ENCODE results near the gene FANCE. TPM values are rescaled to one million over a fixed set of nuclear protein-coding genes. Genes with fewer than 3 reads are reported as not detected.
A peak's percentile ranks its signal among the peaks of the same experiment; 100 is the strongest.

The FANCE gene
- total RNA-seq, 1 experiment from 2014 or later: 13.3 TPM

DNA sequence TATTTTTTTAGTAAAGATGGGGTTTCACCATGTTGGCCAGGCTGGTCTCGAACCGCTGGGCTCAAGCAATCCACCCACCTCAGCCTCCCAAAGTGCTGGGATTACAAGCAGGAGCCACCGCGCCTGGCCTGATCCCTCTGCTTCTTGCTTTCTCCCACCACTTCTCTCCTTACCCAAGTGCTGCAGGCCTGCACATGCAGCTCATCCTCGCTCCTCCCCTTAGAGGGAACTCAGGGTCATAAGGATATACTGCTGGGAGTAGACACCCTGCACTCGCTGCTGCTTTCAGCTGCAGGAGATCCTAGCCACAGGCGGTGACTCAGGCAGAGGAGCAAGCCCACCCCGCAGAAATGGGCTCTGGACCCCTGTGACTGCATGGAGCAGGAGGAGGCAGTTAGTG lies 40.0 kb upstream of the FANCE start:
- peaks cover 4% of the 10 kb centered on the region for H3K4me1 Mint-ChIP-seq (ENCODE audit: insufficient read depth, unreplicated experiment)
- ChIA-PET CTCF (interaction anchor here (0.6 to 2.2 kb wide), 3 partner anchors 22 to 69 kb away, joined by 3 to 9 read pairs (median 6); partner anchors contain the start of gene PPARD), POLR2A (interaction anchor here (0.6 to 1.1 kb wide), 2 partner anchors 42 to 279 kb away, joined by 3 to 4 read pairs; no protein-coding TSS in a partner anchor)
- H3K9me3 Mint-ChIP-seq (ENCODE audit: unreplicated experiment): no peaks in the 10 kb centered on the region
- no peak for TF ChIP-seq CTCF (IDR thresholded peaks at IDR 0.05; ENCODE audit: unreplicated experiment)
- no peak overlapping the region for H3K4me3 Mint-ChIP-seq (ENCODE audit: unreplicated experiment)
- no peak for DNase-seq (ENCODE audit: unreplicated experiment)
- H3K27ac Mint-ChIP-seq (ENCODE audit: low read depth, unreplicated experiment): no peak overlapping the region
- peaks cover 11% of the 10 kb centered on the region for H3K36me3 Mint-ChIP-seq (ENCODE audit: insufficient read depth, unreplicated experiment)
- H3K27me3 Mint-ChIP-seq (ENCODE audit: insufficient read depth, unreplicated experiment): no peaks in the 10 kb centered on the region
- BruUV-seq (replicated peaks): no TSS peak
- intact Hi-C loops (cut with micrococcal nuclease): no loop called here

GRCh38 chr6:35413911-35414310 lies 38.2 kb upstream of the FANCE start:
- intact Hi-C loops (cut with micrococcal nuclease): no loop called here
- POLR2A ChIA-PET: no interaction called here
- Mint-ChIP-seq H3K9me3 (ENCODE audit: unreplicated experiment) (no peaks in the 10 kb centered on the region), H3K36me3 (ENCODE audit: insufficient read depth, unreplicated experiment) (peaks cover 11% of the 10 kb centered on the region), H3K4me1 (ENCODE audit: insufficient read depth, unreplicated experiment) (peaks cover 4% of the 10 kb centered on the region), H3K27me3 (ENCODE audit: insufficient read depth, unreplicated experiment) (no peaks in the 10 kb centered on the region), H3K4me3 (ENCODE audit: unreplicated experiment) (no peak overlapping the region), H3K27ac (ENCODE audit: low read depth, unreplicated experiment) (no peak overlapping the region)
- CTCF ChIA-PET: interaction anchor here (0.6 to 2.6 kb wide), 3 partner anchors 41 to 117 kb away, joined by 5 to 9 read pairs (median 6); partner anchors contain the start of gene PPARD
- no peak for TF ChIP-seq CTCF (IDR thresholded peaks at IDR 0.05; ENCODE audit: unreplicated experiment)
- DNase-seq (ENCODE audit: unreplicated experiment): no peak
- BruUV-seq (replicated peaks): no TSS peak

DNA sequence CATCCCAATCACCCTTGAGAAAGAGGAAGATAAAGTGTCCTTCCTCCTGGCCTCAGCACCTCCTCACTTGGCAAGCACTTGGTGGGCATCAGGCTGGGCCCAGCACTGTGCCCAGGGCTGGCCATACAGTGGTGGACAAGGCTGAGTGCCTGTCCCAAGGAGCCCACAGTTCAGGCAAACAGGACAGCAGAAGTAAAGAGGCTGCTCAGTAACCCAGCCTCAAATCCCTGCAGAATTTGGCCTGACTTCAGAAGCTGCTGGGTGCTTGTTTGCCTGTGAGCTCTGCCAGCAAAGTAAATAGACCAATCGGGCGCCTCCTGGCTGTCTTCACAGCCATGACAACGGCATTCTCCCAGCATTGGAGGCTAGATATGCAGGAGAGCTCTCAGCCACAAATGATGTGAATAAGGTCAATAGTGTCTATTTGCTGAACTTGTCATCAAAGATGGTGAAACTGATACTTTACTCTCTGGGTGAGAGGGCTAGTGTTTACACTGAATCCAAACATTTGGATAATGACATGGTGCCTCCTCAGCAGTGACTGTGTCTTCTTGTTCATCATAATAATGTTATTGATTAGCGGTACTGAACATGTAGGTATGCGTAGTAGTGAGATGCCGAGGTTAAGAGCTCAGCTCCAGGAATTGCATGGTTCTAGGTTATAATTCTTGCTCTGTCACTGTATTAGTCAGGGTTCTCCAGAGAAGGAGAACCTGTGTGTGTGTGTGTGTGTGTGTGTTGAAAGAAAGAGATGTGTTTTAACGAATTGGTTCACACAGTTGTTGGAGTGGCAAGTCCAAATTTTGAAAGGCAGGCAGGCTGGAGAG lies 36.9 kb upstream of the FANCE start:
- intact Hi-C loops (cut with micrococcal nuclease): loop anchor here (1.0 kb wide), 3 partner anchors 34 to 73 kb away; partner anchors contain the start of genes PPARD and RPL10A
- H3K27ac Mint-ChIP-seq (ENCODE audit: low read depth, unreplicated experiment): peak overlapping the region; percentile 2
- DNase-seq (ENCODE audit: unreplicated experiment): peak; percentile 79
- no peaks in the 10 kb centered on the region for H3K9me3 Mint-ChIP-seq (ENCODE audit: unreplicated experiment)
- no peaks in the 10 kb centered on the region for H3K27me3 Mint-ChIP-seq (ENCODE audit: insufficient read depth, unreplicated experiment)
- BruUV-seq (replicated peaks): no TSS peak
- no peak overlapping the region for H3K4me3 Mint-ChIP-seq (ENCODE audit: unreplicated experiment)
- ChIA-PET CTCF (interaction anchor here (0.6 to 2.6 kb wide), 12 partner anchors 9 to 103 kb away, joined by 3 to 10 read pairs (median 4); partner anchors contain the start of gene PPARD), POLR2A (interaction anchor here (0.7 to 1.6 kb wide), 5 partner anchors 14 to 74 kb away, joined by 3 to 5 read pairs (median 4); partner anchors contain the start of gene FANCE)
- H3K36me3 Mint-ChIP-seq (ENCODE audit: insufficient read depth, unreplicated experiment): peaks cover 15% of the 10 kb centered on the region
- TF ChIP-seq CTCF (IDR thresholded peaks at IDR 0.05; ENCODE audit: unreplicated experiment): peak; percentile 56
- peaks cover 4% of the 10 kb centered on the region for H3K4me1 Mint-ChIP-seq (ENCODE audit: insufficient read depth, unreplicated experiment)

GRCh38 chr6:35417979-35418661 lies 34.0 kb upstream of the FANCE start:
- DNase-seq (ENCODE audit: unreplicated experiment): no peak
- Mint-ChIP-seq H3K4me3 (ENCODE audit: unreplicated experiment) (no peak overlapping the region), H3K36me3 (ENCODE audit: insufficient read depth, unreplicated experiment) (peaks cover 21% of the 10 kb centered on the region), H3K9me3 (ENCODE audit: unreplicated experiment) (no peaks in the 10 kb centered on the region), H3K27me3 (ENCODE audit: insufficient read depth, unreplicated experiment) (no peaks in the 10 kb centered on the region), H3K4me1 (ENCODE audit: insufficient read depth, unreplicated experiment) (peaks cover 4% of the 10 kb centered on the region), H3K27ac (ENCODE audit: low read depth, unreplicated experiment) (no peak overlapping the region)
- CTCF ChIA-PET: interaction anchor here (0.6 to 0.9 kb wide), 3 partner anchors 31 to 76 kb away, joined by 3 to 4 read pairs (median 4); no protein-coding TSS in a partner anchor
- BruUV-seq (replicated peaks): no TSS peak
- POLR2A ChIA-PET: no interaction called here
- intact Hi-C loops (cut with micrococcal nuclease): no loop called here
- no peak for TF ChIP-seq CTCF (IDR thresholded peaks at IDR 0.05; ENCODE audit: unreplicated experiment)
